ENCODE data around the gene AKR1A1.
A peak's percentile ranks its signal among the peaks of the same experiment; 100 is the strongest.
"Not testable (repeated sequence)": the region's sequence is repeated elsewhere in the genome, so short reads cannot be mapped to it uniquely, and the experiment has no call there.

The AKR1A1 gene

GRCh38 chr1:45570631-45571030, 20.0 kb downstream of the AKR1A1 start:
- no peak for DNase-seq

- DNase-seq: no peak
Observed at GRCh38 chr1:45573231-45573804, 22.7 kb downstream of the AKR1A1 start.

- no peak for DNase-seq
Observed at GRCh38 chr1:45574105-45574626, 23.5 kb downstream of the AKR1A1 start.

- peak; percentile 96 for DNase-seq
Observed at GRCh38 chr1:45583264-45583665, 32.6 kb downstream of the AKR1A1 start.

- peak; percentile 89 for DNase-seq
Observed at GRCh38 chr1:45583666-45584350, 33.2 kb downstream of the AKR1A1 start, which contains the start of gene NASP. Gene NASP (plus strand): TSS chr1:45584041. CDS start chr1:45584147, 106 bp downstream.

GRCh38 chr1:45584351-45585109, 33.9 kb downstream of the AKR1A1 start:
- peak; percentile 87 for DNase-seq

GRCh38 chr1:45585110-45585426, 34.4 kb downstream of the AKR1A1 start:
- no peak for DNase-seq

- DNase-seq: no peak
Observed at GRCh38 chr1:45585496-45586075, 35.0 kb downstream of the AKR1A1 start.

GRCh38 chr1:45586769-45587168, 36.1 kb downstream of the AKR1A1 start:
- no peak for DNase-seq

GRCh38 chr1:45589861-45590260, 39.2 kb downstream of the AKR1A1 start:
- DNase-seq: no peak

GRCh38 chr1:45594412-45594811, 43.8 kb downstream of the AKR1A1 start:
- no peak for DNase-seq

GRCh38 chr1:45596765-45597164, 46.1 kb downstream of the AKR1A1 start:
- not testable (repeated sequence) for DNase-seq

- no peak for DNase-seq
Observed at GRCh38 chr1:45604239-45604638, 53.6 kb downstream of the AKR1A1 start.

- no peak for DNase-seq
Observed at GRCh38 chr1:45607404-45608074, 56.9 kb downstream of the AKR1A1 start.

GRCh38 chr1:45608175-45609156, 57.8 kb downstream of the AKR1A1 start:
- no peak for DNase-seq

GRCh38 chr1:45610589-45611226, 60.1 kb downstream of the AKR1A1 start:
- DNase-seq: no peak

- no peak for DNase-seq
Observed at GRCh38 chr1:45612941-45613579, 62.4 kb downstream of the AKR1A1 start.

GRCh38 chr1:45615885-45616284, 65.3 kb downstream of the AKR1A1 start:
- no peak for DNase-seq

GRCh38 chr1:45617618-45618017, 67.0 kb downstream of the AKR1A1 start:
- DNase-seq: no peak

- DNase-seq: no peak
Observed at GRCh38 chr1:45619149-45619921, 68.7 kb downstream of the AKR1A1 start.

All from CD4-positive, alpha-beta T cell treated with Interleukin-4 for 4 hours (primary cell).